ENCODE data around the gene RAPGEF6. TPM values are rescaled to one million over a fixed set of nuclear protein-coding genes. Genes with fewer than 3 reads are reported as not detected.

The RAPGEF6 gene
- total and polyA plus RNA-seq, 2 experiments from 2014 or later, result 9.5 to 20.3 TPM

DNA sequence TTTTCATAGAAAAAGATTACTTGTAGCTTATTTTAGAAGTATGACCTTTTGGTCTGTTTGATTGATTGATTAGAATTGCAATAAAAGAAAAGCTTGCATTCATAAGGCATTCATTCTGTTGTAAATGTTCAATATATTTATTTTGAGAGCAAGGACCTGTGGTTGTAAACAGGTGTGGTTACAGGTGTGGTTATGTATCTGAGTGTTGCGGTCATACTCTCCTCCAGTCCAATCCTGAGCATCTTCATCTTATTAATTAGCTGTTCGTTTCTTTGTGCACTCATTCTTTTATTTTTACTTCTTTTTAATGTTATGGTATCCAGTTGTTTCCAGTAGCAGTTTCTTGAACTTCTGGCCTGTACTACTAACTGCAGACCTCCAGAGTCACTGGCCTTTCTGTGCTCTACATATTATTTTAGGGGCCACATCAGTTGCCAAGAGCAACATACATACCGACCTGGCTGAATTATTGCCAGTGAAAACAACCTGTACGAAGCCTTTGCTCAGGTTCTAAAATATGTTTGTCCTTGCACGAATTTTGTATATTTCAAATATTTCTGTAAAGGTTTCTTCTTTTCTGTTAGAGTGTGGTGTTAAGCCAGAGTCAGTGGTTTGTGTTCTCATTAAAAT lies 242.4 kb downstream of the RAPGEF6 start:
- no peak overlapping the region for H2AFZ ChIP-seq
- H3K27ac Mint-ChIP-seq, result no peak overlapping the region
- 0 out of 2 replicates have a peak, but pooled peaks cover 3% of the 10 kb centered on the region for H3K36me3 ChIP-seq (ENCODE audit: insufficient read depth)
- no peaks in the 10 kb centered on the region for H3K4me1 ChIP-seq (ENCODE audit: insufficient read depth)
- no peaks in the 10 kb centered on the region for H3K9me3 Mint-ChIP-seq
- H3K4me2 ChIP-seq, result no peak overlapping the region
- H3K4me3 Mint-ChIP-seq, result no peak overlapping the region
- no peaks in the 10 kb centered on the region for H3K27me3 ChIP-seq (ENCODE audit: insufficient read depth)
- H3K27ac ChIP-seq (ENCODE audit: low read depth), result no peak overlapping the region
- peaks cover 22% of the 10 kb centered on the region; the same call in 2 of the 3 replicates for H3K36me3 Mint-ChIP-seq (ENCODE audit: low read depth)
- H3K9me2 ChIP-seq (ENCODE audit: insufficient read depth), result no peaks in the 10 kb centered on the region
- no peaks in the 10 kb centered on the region for H3K27me3 Mint-ChIP-seq (ENCODE audit: insufficient read depth, low read depth, poor library complexity)
- no peaks in the 10 kb centered on the region for H3K4me1 Mint-ChIP-seq
- no peaks in the 10 kb centered on the region for H3F3A ChIP-seq (replicated peaks; ENCODE audit: low read depth)
- no peaks in the 10 kb centered on the region for H3K79me2 ChIP-seq (replicated peaks; ENCODE audit: insufficient read depth)
- DNase-seq (ENCODE audit: low spot score) (no peak), ATAC-seq (no peak)
- TF ChIP-seq ZNF331 (CRISPR knock-in tag; IDR thresholded peaks at IDR 0.05; ENCODE audit: low read depth) (no peak), STAT1 (IDR thresholded peaks at IDR 0.05; ENCODE audit: unreplicated experiment) (no peak), EZH2 (IDR thresholded peaks at IDR 0.05; ENCODE audit: low read depth, unreplicated experiment) (no peak), POLR2AphosphoS5 (IDR thresholded peaks at IDR 0.05; ENCODE audit: low read depth) (no peak), NANOG (IDR thresholded peaks at IDR 0.05; ENCODE audit: borderline replicate concordance) (no peak), ZNF114 (CRISPR knock-in tag; IDR thresholded peaks at IDR 0.05) (no peak), CREB1 (CRISPR knock-in tag; IDR thresholded peaks at IDR 0.05; ENCODE audit: low read depth) (no peak), EZH2phosphoT487 (IDR thresholded peaks at IDR 0.05; ENCODE audit: unreplicated experiment) (no peak), JUNB (IDR thresholded peaks at IDR 0.05; ENCODE audit: unreplicated experiment) (no peak)
- TF ChIP-seq, protein P1, sequence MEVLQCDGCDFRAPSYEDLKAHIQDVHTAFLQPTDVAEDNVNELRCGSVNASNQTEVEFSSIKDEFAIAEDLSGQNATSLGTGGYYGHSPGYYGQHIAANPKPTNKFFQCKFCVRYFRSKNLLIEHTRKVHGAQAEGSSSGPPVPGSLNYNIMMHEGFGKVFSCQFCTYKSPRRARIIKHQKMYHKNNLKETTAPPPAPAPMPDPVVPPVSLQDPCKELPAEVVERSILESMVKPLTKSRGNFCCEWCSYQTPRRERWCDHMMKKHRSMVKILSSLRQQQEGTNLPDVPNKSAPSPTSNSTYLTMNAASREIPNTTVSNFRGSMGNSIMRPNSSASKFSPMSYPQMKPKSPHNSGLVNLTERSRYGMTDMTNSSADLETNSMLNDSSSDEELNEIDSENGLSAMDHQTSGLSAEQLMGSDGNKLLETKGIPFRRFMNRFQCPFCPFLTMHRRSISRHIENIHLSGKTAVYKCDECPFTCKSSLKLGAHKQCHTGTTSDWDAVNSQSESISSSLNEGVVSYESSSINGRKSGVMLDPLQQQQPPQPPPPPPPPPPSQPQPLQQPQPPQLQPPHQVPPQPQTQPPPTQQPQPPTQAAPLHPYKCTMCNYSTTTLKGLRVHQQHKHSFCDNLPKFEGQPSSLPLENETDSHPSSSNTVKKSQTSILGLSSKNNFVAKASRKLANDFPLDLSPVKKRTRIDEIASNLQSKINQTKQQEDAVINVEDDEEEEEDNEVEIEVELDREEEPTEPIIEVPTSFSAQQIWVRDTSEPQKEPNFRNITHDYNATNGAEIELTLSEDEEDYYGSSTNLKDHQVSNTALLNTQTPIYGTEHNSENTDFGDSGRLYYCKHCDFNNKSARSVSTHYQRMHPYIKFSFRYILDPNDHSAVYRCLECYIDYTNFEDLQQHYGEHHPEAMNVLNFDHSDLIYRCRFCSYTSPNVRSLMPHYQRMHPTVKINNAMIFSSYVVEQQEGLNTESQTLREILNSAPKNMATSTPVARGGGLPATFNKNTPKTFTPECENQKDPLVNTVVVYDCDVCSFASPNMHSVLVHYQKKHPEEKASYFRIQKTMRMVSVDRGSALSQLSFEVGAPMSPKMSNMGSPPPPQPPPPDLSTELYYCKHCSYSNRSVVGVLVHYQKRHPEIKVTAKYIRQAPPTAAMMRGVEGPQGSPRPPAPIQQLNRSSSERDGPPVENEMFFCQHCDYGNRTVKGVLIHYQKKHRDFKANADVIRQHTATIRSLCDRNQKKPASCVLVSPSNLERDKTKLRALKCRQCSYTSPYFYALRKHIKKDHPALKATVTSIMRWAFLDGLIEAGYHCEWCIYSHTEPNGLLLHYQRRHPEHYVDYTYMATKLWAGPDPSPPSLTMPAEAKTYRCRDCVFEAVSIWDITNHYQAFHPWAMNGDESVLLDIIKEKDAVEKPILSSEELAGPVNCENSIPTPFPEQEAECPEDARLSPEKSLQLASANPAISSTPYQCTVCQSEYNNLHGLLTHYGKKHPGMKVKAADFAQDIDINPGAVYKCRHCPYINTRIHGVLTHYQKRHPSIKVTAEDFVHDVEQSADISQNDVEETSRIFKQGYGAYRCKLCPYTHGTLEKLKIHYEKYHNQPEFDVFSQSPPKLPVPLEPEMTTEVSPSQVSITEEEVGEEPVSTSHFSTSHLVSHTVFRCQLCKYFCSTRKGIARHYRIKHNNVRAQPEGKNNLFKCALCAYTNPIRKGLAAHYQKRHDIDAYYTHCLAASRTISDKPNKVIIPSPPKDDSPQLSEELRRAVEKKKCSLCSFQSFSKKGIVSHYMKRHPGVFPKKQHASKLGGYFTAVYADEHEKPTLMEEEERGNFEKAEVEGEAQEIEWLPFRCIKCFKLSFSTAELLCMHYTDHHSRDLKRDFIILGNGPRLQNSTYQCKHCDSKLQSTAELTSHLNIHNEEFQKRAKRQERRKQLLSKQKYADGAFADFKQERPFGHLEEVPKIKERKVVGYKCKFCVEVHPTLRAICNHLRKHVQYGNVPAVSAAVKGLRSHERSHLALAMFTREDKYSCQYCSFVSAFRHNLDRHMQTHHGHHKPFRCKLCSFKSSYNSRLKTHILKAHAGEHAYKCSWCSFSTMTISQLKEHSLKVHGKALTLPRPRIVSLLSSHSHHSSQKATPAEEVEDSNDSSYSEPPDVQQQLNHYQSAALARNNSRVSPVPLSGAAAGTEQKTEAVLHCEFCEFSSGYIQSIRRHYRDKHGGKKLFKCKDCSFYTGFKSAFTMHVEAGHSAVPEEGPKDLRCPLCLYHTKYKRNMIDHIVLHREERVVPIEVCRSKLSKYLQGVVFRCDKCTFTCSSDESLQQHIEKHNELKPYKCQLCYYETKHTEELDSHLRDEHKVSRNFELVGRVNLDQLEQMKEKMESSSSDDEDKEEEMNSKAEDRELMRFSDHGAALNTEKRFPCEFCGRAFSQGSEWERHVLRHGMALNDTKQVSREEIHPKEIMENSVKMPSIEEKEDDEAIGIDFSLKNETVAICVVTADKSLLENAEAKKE (CRISPR knock-in tag; IDR thresholded peaks at IDR 0.05), result no peak
- TF ChIP-seq, protein P2, sequence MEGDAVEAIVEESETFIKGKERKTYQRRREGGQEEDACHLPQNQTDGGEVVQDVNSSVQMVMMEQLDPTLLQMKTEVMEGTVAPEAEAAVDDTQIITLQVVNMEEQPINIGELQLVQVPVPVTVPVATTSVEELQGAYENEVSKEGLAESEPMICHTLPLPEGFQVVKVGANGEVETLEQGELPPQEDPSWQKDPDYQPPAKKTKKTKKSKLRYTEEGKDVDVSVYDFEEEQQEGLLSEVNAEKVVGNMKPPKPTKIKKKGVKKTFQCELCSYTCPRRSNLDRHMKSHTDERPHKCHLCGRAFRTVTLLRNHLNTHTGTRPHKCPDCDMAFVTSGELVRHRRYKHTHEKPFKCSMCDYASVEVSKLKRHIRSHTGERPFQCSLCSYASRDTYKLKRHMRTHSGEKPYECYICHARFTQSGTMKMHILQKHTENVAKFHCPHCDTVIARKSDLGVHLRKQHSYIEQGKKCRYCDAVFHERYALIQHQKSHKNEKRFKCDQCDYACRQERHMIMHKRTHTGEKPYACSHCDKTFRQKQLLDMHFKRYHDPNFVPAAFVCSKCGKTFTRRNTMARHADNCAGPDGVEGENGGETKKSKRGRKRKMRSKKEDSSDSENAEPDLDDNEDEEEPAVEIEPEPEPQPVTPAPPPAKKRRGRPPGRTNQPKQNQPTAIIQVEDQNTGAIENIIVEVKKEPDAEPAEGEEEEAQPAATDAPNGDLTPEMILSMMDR (conservative IDR thresholded peaks at IDR 0.05; ENCODE audit: low read depth in 2 of 2), result no peak
- TF ChIP-seq, protein P3, sequence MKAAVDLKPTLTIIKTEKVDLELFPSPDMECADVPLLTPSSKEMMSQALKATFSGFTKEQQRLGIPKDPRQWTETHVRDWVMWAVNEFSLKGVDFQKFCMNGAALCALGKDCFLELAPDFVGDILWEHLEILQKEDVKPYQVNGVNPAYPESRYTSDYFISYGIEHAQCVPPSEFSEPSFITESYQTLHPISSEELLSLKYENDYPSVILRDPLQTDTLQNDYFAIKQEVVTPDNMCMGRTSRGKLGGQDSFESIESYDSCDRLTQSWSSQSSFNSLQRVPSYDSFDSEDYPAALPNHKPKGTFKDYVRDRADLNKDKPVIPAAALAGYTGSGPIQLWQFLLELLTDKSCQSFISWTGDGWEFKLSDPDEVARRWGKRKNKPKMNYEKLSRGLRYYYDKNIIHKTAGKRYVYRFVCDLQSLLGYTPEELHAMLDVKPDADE (IDR thresholded peaks at IDR 0.05), result no peak
- TF ChIP-seq, protein P4, sequence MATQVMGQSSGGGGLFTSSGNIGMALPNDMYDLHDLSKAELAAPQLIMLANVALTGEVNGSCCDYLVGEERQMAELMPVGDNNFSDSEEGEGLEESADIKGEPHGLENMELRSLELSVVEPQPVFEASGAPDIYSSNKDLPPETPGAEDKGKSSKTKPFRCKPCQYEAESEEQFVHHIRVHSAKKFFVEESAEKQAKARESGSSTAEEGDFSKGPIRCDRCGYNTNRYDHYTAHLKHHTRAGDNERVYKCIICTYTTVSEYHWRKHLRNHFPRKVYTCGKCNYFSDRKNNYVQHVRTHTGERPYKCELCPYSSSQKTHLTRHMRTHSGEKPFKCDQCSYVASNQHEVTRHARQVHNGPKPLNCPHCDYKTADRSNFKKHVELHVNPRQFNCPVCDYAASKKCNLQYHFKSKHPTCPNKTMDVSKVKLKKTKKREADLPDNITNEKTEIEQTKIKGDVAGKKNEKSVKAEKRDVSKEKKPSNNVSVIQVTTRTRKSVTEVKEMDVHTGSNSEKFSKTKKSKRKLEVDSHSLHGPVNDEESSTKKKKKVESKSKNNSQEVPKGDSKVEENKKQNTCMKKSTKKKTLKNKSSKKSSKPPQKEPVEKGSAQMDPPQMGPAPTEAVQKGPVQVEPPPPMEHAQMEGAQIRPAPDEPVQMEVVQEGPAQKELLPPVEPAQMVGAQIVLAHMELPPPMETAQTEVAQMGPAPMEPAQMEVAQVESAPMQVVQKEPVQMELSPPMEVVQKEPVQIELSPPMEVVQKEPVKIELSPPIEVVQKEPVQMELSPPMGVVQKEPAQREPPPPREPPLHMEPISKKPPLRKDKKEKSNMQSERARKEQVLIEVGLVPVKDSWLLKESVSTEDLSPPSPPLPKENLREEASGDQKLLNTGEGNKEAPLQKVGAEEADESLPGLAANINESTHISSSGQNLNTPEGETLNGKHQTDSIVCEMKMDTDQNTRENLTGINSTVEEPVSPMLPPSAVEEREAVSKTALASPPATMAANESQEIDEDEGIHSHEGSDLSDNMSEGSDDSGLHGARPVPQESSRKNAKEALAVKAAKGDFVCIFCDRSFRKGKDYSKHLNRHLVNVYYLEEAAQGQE (IDR thresholded peaks at IDR 0.05; ENCODE audit: unreplicated experiment), result no peak
- H3K4me3 ChIP-seq, result no peak overlapping the region
- H4K20me1 ChIP-seq (replicated peaks; ENCODE audit: insufficient read depth), result no peaks in the 10 kb centered on the region

All from GM23338 (cell line).